ENCODE results near the gene TECR. TPM values are rescaled to one million over a fixed set of nuclear protein-coding genes. Genes with fewer than 3 reads are reported as not detected.

Gene TECR
- total RNA-seq, 1 experiment from 2014 or later, result 164 TPM

DNA sequence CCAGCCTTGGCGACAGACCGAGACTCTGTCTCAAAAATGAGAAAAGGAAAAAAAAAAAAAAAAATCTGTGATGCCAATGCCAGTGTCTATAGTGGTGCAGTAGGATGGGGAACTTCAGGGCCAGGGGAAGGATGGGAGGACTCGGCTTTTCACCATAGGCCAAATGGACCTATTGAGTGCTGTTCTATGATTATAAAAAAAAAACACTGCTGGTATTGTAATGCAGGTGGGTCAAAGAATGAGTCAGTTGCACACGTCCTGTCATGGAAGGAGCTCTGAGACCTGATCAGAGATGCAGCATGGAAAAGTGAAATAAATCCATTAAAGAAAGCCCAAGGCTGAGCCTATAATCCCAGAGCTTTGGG lies 18.2 kb upstream of the TECR start:
- no peak overlapping the region for H3K14ac ChIP-seq (ENCODE audit: insufficient read depth, low read length)
- H3K4me2 ChIP-seq (ENCODE audit: insufficient read depth, insufficient read length, low read length), result no peak overlapping the region
- H3K79me1 ChIP-seq (ENCODE audit: insufficient read depth, low read depth, low read length, poor library complexity, severe bottlenecking), result peaks cover 4% of the 10 kb centered on the region
- H3K9me3 ChIP-seq (ENCODE audit: control insufficient read depth, low read depth, low read length), result no peaks in the 10 kb centered on the region
- H3K79me2 ChIP-seq (ENCODE audit: insufficient read depth, low read length), result peaks cover 4% of the 10 kb centered on the region; the same call in 1 of the 2 replicates
- H3K9ac ChIP-seq (ENCODE audit: extremely low read depth, insufficient read length, low read length), result no peak overlapping the region
- H4K5ac ChIP-seq (ENCODE audit: insufficient read length, low read depth, low read length), result no peak overlapping the region
- H3K36me3 Mint-ChIP-seq (ENCODE audit: insufficient read depth in 1 of 3, low read depth in 3 of 3), result peaks cover 18 to 27% (median 21%) of the 10 kb centered on the region in 3 experiments; a peak in 6 of 7 replicates
- no peak overlapping the region for H2BK12ac ChIP-seq (ENCODE audit: insufficient read length, low read depth, low read length)
- H2BK120ac ChIP-seq (ENCODE audit: low read depth, low read length, poor library complexity, severe bottlenecking), result no peak overlapping the region
- no peak overlapping the region for H4K8ac ChIP-seq (replicated peaks; ENCODE audit: insufficient read length, low read depth, low read length)
- H2AK5ac ChIP-seq (ENCODE audit: insufficient read length, low read length), result no peak overlapping the region
- peak overlapping the region in 2 of 3 experiments; percentile 39 to 57; a peak in 3 of 7 replicates for H3K27ac Mint-ChIP-seq
- H4K20me1 ChIP-seq (ENCODE audit: control insufficient read depth, insufficient read depth, insufficient read length), result no peaks in the 10 kb centered on the region
- H3K4me1 ChIP-seq (ENCODE audit: insufficient read depth, low read length), result no peaks in the 10 kb centered on the region
- no peak overlapping the region for H3K23ac ChIP-seq (ENCODE audit: insufficient read length, low read depth, low read length)
- H2BK5ac ChIP-seq (ENCODE audit: insufficient read length, low read length), result no peak overlapping the region
- H2AFZ ChIP-seq (ENCODE audit: low read length), result no peak overlapping the region
- no peak overlapping the region for H3K18ac ChIP-seq (ENCODE audit: insufficient read length, low read depth, low read length)
- no peak for TF ChIP-seq CTCF (conservative IDR thresholded peaks at IDR 0.05)
- DNase-seq, result no peak
- no peak overlapping the region for H4K91ac ChIP-seq (ENCODE audit: insufficient read length, low read depth, low read length)
- H3K23me2 ChIP-seq (ENCODE audit: insufficient read length, low read depth, low read length, poor library complexity, severe bottlenecking), result no peaks in the 10 kb centered on the region
- no peak overlapping the region for H3K4ac ChIP-seq (ENCODE audit: low read depth, low read length)
- H3T11ph ChIP-seq (ENCODE audit: low read length), result no peak overlapping the region
- H2BK20ac ChIP-seq (ENCODE audit: low read depth, low read length, poor library complexity, severe bottlenecking), result no peak overlapping the region
- no peaks in the 10 kb centered on the region for H3K9me3 Mint-ChIP-seq
- H3K4me1 Mint-ChIP-seq, result peaks cover 8 to 14% of the 10 kb centered on the region in 2 experiments
- peaks cover 2% of the 10 kb centered on the region; the same call in 1 of the 2 replicates for H3K27me3 Mint-ChIP-seq (ENCODE audit: low read depth)
- no CpG with 5 or more reads among the region's 4 CpGs for WGBS (ENCODE audit: extremely low coverage, insufficient read length, low lambda C conversion rate)
- no peak overlapping the region; a peak in 2 of 5 replicates for H3K4me3 Mint-ChIP-seq
- no peak overlapping the region for H3K27ac ChIP-seq (ENCODE audit: insufficient read length, low read depth, low read length)
- H3K27me3 ChIP-seq (ENCODE audit: insufficient read depth, low read length), result no peaks in the 10 kb centered on the region
- H2BK15ac ChIP-seq (ENCODE audit: low read depth, low read length), result no peak overlapping the region
- H3K56ac ChIP-seq (ENCODE audit: insufficient read length, low read depth, low read length), result no peak overlapping the region

Data from H9 (cell line).